GM19240 (cell line): Measurements from ENCODE around the gene KCNQ5.
A peak's percentile ranks its signal among the peaks of the same experiment; 100 is the strongest.

Experiments
- DNase-seq: peaks from one replicate; pipeline ENCODE4 v3.0.0; 2011; ENCODE audit warnings: low spot score; ENCODE audit not compliant: insufficient read length

Gene KCNQ5

DNA sequence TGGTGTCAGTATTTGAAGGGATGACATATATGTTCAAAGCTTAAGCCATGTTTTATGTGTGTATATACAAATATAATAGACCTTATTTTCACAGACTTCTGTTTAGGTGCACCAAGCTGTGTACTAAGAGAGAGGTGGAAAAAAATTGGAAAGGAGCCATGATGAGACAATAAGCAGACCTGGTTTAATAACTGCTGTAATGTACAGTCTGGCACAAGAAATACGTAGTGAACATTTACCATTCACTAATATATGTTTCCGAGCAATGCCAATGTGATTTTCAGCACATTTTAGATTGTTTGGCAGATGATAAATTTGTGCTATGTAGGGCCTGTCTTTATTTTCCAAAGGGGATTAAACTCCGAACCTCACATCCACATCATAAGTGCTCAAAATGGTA lies 487.1 kb downstream of the KCNQ5 start:
- no peak for DNase-seq

DNA sequence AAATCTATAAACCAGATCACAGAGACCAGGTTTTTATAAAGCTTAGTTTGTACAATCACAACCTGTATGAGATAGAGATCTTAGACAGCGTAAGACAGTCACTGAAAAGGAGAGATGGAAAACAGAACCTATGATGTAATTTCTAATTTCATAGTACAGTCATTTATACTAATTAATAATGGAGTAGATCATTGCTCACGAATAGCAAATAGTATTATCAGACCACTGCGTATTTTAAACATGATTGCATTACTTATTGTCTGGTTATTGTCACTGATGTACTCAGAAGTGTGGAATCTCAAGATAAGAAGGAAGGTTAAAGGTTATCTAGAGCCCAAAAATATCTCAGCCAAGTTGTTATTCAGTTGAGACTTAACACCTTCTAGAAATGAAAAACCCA lies 487.8 kb downstream of the KCNQ5 start:
- DNase-seq, result no peak

DNA sequence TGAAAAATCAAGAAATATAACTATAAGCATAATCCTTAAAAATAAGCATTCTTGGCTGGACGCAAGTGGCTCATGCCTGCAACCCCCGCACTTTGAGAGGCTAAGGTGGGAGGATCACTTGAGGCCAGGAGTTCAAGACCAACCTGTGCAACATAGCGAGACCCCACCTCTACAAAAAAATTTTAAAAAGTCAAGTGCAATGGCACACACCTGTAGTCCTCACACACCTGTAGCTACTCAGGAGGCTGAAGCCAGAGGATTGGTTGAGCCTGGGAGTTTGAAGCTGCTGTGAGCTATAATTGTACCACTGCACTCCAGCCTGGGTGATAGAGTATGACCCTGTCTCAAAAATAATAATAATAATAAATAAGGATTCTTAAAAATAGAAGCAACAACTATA lies 494.5 kb downstream of the KCNQ5 start:
- DNase-seq, result no peak

DNA sequence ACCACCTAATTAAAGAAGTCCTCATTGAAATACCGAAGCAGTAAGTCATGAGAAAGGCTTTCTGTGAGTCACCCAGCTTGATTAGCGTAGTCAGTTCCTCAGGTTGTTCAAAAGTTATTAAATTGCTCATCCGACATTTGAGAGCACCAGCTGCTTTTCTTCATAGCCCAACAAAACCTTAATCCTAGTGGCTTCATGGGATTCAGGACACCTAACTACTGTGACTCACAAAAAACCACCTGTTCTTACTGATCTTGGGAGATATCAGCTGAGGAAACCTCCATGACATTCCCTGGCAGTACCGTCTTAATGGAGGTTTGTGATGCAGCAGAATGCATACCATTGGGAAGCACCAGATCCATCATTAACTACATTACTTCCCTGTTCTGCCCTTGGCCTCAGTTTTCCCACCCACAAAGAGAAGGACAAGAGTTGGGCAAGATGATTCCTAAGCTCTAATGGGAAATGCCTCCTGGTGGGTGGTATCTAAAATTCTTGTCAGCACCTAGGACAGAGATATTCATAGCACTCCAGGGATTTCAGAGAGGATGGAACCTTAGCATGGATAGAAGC lies 499.6 kb downstream of the KCNQ5 start:
- DNase-seq, result no peak

GRCh38 chr6:73123632-73124329 lies 501.9 kb downstream of the KCNQ5 start:
- DNase-seq, result no peak

DNA sequence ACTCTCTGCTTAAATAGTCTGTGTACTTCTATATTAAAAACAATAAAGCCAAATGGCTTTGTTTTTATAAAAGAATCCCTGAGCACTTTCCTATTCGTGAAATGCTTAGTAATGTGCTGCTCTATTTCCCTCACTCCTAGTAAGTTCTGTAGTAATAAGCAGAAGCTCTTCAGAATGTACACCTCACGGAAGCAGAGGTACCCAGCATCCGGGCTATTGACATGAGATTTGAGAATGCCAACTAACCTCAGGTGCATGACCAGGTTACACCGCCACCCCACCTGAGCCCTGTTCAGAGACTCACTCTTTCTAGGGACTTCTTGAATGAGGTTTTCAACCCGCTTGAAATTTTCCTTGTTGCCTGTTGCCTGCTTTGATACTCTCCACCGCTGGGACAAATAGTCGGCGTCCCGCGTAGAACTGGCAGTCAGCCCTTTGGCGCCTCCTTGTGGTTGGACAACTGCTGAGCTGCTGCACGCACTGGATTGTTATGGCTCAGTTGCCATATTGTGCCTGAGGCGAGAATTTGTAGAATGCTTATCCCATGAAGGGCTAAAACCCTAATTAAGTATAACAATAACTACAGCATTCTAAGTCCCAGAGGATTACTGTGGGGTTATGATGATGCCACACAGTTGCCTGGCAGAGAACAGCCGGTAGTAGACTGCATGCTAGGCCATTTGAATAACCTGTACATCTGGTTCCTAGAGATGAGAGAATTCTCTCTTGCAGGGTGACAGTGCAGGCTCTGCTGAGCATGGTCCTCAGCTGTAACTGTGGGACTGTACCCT lies 508.0 kb downstream of the KCNQ5 start:
- DNase-seq, result peak; percentile 59

GRCh38 chr6:73131706-73132105 lies 509.8 kb downstream of the KCNQ5 start:
- DNase-seq, result no peak

DNA sequence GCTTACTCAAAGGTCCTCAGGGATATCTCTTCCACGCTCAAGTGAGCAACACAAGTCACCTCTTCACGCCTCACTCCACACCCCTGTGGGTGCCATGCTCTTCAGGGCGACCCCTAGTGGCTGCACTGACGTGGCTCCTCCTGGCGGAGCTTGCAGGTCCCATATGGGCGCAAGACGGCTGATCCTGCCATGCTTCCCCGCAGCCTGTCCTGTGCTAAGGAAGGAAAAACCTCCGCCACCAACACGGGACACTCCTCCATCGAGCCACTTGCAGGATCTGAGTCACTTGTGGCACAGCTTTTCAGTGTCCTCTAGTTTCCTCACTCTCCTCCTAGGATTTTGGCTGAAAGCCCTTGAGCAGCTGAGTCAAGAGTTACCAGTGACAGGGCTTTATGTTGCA lies 512.7 kb downstream of the KCNQ5 start:
- no peak for DNase-seq

DNA sequence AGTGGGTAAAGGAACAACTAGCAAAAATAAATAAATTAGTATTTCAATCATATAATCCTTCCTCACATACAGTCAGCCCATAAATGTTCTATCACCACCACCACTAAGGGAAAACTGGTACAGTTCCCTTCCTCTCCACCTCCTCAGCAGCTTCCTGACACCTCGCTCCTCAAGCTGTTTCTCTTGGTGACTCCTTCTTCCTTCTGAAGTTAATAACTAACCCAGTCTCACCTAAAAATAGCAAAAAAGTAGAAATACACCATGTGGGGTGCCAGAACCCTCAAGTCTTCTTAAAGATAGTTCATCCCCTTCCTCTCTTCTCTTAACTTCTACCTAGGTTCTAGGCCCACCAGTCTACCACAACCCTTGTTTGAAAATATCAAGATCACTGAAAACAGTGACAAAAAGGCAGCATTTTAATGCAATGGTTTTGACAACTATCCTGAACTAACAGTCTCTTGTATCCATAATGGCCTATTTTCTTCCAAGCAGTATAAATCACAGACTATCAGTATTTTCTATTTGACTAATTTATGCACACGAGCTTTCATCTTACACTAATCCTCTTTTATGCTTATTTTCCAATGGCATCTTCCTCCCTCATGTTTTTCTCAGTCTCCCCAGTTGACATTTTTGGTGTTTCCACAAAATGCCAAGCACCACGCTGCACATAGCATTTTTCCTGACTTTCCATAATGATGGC lies 518.0 kb downstream of the KCNQ5 start:
- DNase-seq, result no peak

- no peak for DNase-seq
Measured at GRCh38 chr6:73143551-73143950, 521.7 kb downstream of the KCNQ5 start.

DNA sequence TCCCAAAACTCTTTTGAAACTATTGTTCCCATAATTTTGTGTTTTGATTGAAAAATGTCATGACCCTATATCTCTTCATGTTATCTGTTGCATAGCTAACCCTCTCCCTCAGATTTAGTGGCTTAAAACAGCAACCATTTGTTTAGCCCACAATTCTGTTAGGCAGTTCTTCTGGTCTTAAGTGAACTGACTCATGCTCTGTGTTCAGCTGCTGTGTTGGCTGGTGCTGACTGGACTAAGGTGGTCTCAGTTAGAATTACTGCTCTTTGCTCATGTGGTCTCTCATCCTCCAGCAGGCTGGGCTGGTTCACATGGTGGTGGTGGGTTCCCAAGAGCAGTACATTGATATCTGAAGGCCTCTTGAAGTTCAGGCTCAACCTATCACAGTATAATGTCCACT lies 522.7 kb downstream of the KCNQ5 start:
- no peak for DNase-seq

DNA sequence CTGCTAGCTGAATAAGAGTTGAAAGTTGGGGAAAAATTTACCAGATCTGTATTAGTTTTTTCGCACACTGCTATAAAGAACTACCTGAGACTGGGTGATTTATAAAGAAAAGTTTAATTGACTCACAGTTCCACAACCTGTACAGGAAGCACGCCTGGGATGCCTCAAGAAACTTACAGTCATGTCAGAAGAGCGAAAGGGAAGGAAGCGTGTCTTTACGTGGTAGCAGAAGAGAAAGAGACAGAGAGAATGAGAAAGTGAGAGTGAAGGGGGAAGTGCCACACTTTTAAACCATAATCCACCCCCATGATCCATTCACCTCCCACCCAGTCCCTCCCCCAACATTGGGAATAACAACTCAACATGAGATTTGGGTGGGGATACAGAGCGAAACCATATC lies 523.8 kb downstream of the KCNQ5 start:
- no peak for DNase-seq

GRCh38 chr6:73151732-73152131 lies 529.9 kb downstream of the KCNQ5 start:
- DNase-seq, result no peak

GRCh38 chr6:73152556-73152955 lies 530.7 kb downstream of the KCNQ5 start:
- no peak for DNase-seq

- DNase-seq, result no peak
Measured at GRCh38 chr6:73152966-73153757, 531.3 kb downstream of the KCNQ5 start.

DNA sequence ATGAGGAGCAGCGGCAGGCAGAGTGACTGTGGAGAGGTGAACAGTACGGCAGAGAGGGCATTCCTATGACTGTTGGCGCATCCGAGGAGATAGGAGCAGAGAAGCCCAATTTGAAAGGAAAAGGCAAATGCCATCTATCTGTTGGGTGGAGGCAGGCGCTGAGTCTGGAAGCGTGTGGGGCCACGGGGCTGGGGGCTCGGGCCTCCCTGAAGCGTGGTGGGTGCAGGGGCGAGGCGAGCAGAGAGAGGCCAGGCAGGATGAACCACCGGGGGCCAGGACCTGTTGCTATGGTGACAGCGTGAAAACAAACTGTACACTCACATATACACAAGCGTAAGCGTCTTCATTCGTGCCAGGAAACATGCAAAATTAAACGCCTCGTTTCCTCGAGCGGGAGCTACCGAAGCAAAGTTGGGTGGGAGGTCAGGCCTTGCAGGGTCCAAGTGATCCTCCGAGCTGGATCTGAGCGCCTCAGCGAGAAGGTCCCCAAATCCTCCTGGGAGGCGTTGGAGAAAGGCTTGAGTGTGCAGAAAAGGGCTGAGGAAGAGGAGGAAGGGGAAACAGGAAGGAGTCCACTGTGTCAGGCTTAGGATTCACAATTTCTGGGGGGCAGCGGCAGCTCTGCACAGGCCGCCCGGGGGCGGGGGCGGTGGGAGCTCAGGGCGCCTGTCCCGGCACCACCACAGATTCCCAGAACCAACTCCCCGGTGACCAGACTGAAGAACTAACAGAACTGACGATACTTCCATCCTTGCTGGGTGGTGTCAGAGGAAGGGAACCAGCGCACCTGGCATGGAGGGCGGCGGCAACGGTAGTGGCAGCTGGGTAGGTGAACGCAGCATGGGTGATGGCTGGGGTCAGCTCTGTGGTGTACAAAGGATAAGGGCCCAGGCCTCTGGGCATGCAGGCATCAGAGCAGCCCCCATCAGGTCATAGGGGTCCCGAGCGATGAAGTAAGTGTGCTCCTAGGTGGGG lies 535.2 kb downstream of the KCNQ5 start:
- DNase-seq, result no peak

DNA sequence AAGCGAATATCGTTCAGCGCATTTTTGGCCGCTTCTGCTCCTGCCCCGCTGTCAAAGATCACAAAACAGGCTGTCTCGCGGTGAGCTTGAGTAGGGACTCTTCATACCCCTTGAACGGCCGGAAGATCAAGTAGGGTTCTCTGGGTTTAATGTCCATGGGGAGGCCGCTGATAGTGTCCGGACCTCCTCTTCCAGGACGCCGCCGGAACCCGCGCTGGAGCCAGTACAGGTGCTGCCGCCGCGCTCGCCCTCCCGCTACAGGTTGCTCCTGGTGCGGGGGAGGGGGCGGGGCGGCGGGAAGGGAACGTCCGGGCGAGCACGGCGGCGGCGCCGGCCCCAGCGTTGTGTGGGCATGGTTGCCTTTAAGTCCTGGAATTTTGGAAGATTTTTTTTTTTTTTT lies 536.0 kb downstream of the KCNQ5 start:
- DNase-seq, result no peak

GRCh38 chr6:73169111-73169510 lies 547.2 kb downstream of the KCNQ5 start:
- no peak for DNase-seq

DNA sequence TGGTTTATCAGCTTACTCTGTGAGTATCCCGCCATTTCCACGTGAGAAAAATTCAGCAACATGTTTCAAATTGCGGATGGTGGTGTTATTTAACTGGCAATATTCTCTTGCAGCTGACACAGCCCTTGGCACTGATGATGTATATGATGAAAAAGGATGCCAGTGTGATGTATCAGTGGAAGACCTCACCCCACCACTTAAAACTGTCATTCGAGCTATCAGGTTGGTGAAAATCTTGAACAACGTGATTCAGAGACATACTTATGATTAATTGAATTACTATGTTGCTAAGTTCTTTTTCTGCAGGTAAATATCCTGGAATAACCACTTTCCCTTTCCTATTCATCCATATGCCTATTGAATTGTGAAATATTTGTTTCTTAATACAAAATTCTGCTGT lies 547.8 kb downstream of the KCNQ5 start:
- DNase-seq, result no peak

DNA sequence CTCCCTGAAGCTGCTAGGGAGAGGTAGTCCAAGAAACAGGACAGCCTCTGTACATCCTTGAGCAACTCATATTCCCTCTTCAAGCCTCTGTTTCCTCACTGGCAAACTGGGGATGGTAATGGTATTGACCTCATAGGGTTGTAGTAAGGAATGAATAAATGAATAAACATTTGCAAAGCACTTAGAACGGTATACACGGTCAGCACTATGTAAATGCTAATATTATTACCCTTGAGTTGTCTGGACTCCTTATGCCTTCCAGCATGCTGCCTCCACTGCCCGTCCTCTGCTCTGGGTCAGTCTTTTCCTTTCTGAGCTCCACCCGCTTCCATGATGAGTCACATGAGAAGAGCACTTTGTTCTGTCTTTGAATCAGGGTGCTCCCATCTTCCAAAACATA lies 552.8 kb downstream of the KCNQ5 start:
- DNase-seq, result no peak
